ENCODE results near the gene GAB3. TPM values are rescaled to one million over a fixed set of nuclear protein-coding genes. Genes with fewer than 3 reads are reported as not detected.

The GAB3 gene
- total RNA-seq, 1 experiment from 2014 or later = 0.69 TPM

DNA sequence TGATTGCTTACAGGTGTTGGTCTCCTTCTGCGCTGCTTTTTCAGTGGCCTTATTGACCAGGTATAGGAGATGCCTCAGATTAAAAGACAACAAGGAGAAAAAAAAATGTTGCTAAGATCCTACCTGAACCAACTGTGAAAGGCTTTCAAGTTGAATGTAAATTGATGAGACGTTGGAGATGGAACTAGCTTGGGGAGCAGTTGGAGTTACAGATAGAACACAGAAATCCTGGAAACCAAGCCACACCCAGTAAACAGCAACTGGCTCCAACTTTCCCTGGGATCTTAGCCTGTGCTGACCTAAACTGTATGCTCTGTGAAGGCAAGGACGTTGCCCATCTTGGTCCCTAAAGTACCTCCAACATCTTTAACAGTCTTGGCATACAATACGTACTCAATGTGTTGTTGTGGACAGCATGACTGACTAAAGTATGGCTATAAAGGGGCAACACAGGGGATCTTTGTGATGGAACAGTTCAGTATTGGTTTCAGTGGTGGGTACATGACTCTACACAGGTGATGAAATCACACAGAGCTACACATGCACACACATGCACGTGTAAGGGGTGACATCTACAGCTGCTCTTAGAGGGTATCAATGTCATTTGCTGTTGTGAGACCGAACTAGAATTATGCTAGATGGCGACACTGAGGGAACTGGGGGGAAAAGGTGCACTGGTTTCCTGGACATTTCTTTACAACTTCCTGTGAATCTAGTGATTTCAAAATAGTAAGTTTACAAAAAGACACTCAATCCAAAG is 22.3 kb downstream of the GAB3 start:
- Histone ChIP-seq H3K4me2 (ENCODE audit: low read length) (no peak overlapping the region), H3K4me1 (ENCODE audit: control insufficient read depth in 1 of 2, insufficient read depth in 2 of 2, low read length in 2 of 2) (no peaks in the 10 kb centered on the region), H4K20me1 (ENCODE audit: insufficient read depth) (no peaks in the 10 kb centered on the region), H3K9me3 (ENCODE audit: control insufficient read depth in 1 of 2, insufficient read depth in 1 of 2, low read depth in 1 of 2, low read length in 2 of 2) (no peaks in the 10 kb centered on the region), H3K27ac (ENCODE audit: low read depth, low read length) (no peak overlapping the region), H3K4me3 (replicated peaks in 1 of 2; ENCODE audit: low read depth in 1 of 2, low read length in 2 of 2) (no peak overlapping the region), H3K36me3 (ENCODE audit: control insufficient read depth in 1 of 2, insufficient read depth in 2 of 2, low read length in 2 of 2) (no peaks in the 10 kb centered on the region), H3K79me2 (ENCODE audit: insufficient read depth, low read length) (no peaks in the 10 kb centered on the region), H2AFZ (ENCODE audit: low read depth, low read length, poor library complexity, severe bottlenecking) (no peak overlapping the region), H3K9me2 (ENCODE audit: insufficient read depth) (no peaks in the 10 kb centered on the region), H3K9ac (ENCODE audit: low read length) (no peak overlapping the region), H3K27me3 (ENCODE audit: insufficient read depth, low read length) (no peaks in the 10 kb centered on the region)
- TF ChIP-seq CEBPB (IDR thresholded peaks at IDR 0.05; ENCODE audit: low read depth) (no peak), EGR1 (IDR thresholded peaks at IDR 0.05; ENCODE audit: low read depth) (no peak), YY1 (IDR thresholded peaks at IDR 0.05; ENCODE audit: extremely low read depth, insufficient replicate concordance, low read depth, low read length) (no peak), RAD21 (IDR thresholded peaks at IDR 0.05; ENCODE audit: low read depth) (no peak), ELF1 (IDR thresholded peaks at IDR 0.05; ENCODE audit: borderline replicate concordance, low read depth) (no peak), FOSL1 (IDR thresholded peaks at IDR 0.05; ENCODE audit: low read depth) (no peak), SP1 (IDR thresholded peaks at IDR 0.05; ENCODE audit: low read depth) (no peak), POLR2AphosphoS5 (IDR thresholded peaks at IDR 0.05; ENCODE audit: low read depth, low read length) (no peak), JUND (IDR thresholded peaks at IDR 0.05) (no peak), ZNF274 (IDR thresholded peaks at IDR 0.05; ENCODE audit: low read depth, low read length) (no peak), EZH2phosphoT487 (IDR thresholded peaks at IDR 0.05; ENCODE audit: borderline replicate concordance) (no peak), TCF7L2 (IDR thresholded peaks at IDR 0.05; ENCODE audit: borderline replicate concordance, extremely low read depth, insufficient read depth, insufficient read length) (no peak), CBX3 (IDR thresholded peaks at IDR 0.05; ENCODE audit: low read depth) (no peak)
- TF ChIP-seq, protein P1, sequence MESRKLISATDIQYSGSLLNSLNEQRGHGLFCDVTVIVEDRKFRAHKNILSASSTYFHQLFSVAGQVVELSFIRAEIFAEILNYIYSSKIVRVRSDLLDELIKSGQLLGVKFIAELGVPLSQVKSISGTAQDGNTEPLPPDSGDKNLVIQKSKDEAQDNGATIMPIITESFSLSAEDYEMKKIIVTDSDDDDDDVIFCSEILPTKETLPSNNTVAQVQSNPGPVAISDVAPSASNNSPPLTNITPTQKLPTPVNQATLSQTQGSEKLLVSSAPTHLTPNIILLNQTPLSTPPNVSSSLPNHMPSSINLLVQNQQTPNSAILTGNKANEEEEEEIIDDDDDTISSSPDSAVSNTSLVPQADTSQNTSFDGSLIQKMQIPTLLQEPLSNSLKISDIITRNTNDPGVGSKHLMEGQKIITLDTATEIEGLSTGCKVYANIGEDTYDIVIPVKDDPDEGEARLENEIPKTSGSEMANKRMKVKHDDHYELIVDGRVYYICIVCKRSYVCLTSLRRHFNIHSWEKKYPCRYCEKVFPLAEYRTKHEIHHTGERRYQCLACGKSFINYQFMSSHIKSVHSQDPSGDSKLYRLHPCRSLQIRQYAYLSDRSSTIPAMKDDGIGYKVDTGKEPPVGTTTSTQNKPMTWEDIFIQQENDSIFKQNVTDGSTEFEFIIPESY (IDR thresholded peaks at IDR 0.05; ENCODE audit: extremely low read depth, insufficient replicate concordance, low read length) = no peak
- TF ChIP-seq, protein P2, sequence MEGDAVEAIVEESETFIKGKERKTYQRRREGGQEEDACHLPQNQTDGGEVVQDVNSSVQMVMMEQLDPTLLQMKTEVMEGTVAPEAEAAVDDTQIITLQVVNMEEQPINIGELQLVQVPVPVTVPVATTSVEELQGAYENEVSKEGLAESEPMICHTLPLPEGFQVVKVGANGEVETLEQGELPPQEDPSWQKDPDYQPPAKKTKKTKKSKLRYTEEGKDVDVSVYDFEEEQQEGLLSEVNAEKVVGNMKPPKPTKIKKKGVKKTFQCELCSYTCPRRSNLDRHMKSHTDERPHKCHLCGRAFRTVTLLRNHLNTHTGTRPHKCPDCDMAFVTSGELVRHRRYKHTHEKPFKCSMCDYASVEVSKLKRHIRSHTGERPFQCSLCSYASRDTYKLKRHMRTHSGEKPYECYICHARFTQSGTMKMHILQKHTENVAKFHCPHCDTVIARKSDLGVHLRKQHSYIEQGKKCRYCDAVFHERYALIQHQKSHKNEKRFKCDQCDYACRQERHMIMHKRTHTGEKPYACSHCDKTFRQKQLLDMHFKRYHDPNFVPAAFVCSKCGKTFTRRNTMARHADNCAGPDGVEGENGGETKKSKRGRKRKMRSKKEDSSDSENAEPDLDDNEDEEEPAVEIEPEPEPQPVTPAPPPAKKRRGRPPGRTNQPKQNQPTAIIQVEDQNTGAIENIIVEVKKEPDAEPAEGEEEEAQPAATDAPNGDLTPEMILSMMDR (IDR thresholded peaks at IDR 0.05 in 2 of 3, conservative IDR thresholded peaks at IDR 0.05 in 1 of 3; ENCODE audit: borderline replicate concordance in 1 of 3, insufficient read depth in 1 of 3, low read depth in 2 of 3, low read length in 2 of 3) = no peak
- TF ChIP-seq, protein P3, sequence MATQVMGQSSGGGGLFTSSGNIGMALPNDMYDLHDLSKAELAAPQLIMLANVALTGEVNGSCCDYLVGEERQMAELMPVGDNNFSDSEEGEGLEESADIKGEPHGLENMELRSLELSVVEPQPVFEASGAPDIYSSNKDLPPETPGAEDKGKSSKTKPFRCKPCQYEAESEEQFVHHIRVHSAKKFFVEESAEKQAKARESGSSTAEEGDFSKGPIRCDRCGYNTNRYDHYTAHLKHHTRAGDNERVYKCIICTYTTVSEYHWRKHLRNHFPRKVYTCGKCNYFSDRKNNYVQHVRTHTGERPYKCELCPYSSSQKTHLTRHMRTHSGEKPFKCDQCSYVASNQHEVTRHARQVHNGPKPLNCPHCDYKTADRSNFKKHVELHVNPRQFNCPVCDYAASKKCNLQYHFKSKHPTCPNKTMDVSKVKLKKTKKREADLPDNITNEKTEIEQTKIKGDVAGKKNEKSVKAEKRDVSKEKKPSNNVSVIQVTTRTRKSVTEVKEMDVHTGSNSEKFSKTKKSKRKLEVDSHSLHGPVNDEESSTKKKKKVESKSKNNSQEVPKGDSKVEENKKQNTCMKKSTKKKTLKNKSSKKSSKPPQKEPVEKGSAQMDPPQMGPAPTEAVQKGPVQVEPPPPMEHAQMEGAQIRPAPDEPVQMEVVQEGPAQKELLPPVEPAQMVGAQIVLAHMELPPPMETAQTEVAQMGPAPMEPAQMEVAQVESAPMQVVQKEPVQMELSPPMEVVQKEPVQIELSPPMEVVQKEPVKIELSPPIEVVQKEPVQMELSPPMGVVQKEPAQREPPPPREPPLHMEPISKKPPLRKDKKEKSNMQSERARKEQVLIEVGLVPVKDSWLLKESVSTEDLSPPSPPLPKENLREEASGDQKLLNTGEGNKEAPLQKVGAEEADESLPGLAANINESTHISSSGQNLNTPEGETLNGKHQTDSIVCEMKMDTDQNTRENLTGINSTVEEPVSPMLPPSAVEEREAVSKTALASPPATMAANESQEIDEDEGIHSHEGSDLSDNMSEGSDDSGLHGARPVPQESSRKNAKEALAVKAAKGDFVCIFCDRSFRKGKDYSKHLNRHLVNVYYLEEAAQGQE (IDR thresholded peaks at IDR 0.05; ENCODE audit: low read depth) = no peak
- ChIA-PET CTCF (no interaction called here), RAD21 (ENCODE audit: low non-redundant PET in 1 of 2, low total read pairs in 2 of 2, uncharacterized antibody in 2 of 2, unreplicated experiment in 2 of 2) (no interaction called here), POLR2A (no interaction called here)
- ATAC-seq = no peak
- intact Hi-C loops (cut with micrococcal nuclease) = no loop called here
- DNase-seq (ENCODE audit: low read depth, low spot score) = no peak
- BruUV-seq (replicated peaks) = no TSS peak

All from HCT116 (cell line).